AG10803 (cell line): ENCODE results near the gene EML6.

ENCODE experiments used
- DNase-seq: peaks from one replicate; pipeline ENCODE4 v3.0.0; 2010; ENCODE audit warnings: low read depth
- H3K4me3 ChIP-seq: 2 replicates; pipeline ENCODE4 v1.5.1; 2011; ENCODE audit warnings: mild to moderate bottlenecking, low read length, control low read depth
- TF ChIP-seq, protein P1 (sequence below): conservative IDR thresholded peaks from 2 replicates; pipeline ENCODE4 v1.5.1; 2011; ENCODE audit warnings: mild to moderate bottlenecking, low read length, control low read depth, inconsistent platforms

The EML6 gene

DNA sequence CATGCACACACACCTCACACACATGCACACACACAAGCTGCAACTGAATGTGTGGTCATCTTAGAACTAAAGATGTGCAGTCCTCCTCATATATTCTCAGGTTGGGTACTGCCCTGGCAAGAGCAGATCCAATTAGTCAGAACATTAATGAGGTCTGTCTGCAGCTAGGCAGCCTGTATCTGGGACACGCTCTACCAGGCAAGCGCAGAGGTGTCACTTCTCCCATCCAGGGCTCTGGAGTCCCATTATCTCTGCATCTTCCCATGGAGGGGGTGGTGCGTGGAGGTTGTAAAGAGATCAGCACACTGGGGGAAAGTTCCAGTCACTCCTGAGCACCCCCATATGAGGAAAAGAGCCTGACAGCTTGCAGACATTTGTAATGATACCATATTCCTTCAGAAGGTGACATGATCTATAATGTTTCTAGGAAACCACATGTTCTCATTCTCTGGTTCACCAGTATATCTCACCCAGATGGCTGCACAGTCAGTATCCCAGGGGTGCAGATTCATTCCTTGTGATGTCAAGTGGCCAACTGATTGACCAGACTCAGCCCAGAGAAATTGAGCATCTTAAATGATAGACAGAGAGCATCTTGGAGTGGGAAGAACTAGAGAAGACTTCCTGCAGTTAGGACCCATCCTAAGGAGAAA lies 231.4 kb downstream of the EML6 start:
- no peak overlapping the region for H3K4me3 ChIP-seq
- TF ChIP-seq, protein P1, sequence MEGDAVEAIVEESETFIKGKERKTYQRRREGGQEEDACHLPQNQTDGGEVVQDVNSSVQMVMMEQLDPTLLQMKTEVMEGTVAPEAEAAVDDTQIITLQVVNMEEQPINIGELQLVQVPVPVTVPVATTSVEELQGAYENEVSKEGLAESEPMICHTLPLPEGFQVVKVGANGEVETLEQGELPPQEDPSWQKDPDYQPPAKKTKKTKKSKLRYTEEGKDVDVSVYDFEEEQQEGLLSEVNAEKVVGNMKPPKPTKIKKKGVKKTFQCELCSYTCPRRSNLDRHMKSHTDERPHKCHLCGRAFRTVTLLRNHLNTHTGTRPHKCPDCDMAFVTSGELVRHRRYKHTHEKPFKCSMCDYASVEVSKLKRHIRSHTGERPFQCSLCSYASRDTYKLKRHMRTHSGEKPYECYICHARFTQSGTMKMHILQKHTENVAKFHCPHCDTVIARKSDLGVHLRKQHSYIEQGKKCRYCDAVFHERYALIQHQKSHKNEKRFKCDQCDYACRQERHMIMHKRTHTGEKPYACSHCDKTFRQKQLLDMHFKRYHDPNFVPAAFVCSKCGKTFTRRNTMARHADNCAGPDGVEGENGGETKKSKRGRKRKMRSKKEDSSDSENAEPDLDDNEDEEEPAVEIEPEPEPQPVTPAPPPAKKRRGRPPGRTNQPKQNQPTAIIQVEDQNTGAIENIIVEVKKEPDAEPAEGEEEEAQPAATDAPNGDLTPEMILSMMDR = no peak

DNA sequence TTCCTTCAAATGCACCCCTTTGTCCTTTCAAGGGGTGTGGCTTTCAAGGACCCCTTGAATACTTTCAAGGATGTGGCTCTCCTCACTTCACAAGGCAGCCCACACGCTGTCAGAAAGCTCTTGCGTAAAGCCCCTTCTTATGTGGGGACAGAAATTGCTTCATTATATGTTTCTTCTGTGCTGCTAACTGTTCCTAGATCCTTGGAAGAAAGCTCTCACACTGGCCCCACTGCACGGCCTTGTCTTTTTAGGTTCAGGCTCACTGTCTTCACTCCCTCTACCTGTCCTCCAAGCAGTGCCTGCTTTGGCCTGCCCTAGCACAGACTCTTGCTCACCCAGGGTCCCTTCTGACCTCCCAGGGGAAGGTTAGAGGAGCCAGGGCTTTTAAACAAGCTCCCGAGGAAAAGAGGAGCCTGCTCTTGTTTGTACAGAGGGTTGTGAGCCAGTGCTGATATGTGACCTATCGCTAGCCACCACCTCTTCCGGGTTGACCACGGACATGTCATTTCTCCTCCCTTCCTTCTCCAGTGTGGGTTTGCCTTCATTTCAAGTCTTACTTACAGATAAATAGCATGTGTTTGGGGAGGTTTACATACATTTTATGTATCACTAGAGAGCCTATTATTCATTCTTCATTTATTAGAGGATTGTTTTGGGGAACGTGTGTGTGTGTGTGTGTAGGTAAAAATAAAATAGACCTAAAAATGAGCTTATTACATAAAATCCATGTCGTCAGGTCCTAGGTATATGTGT lies 232.1 kb downstream of the EML6 start:
- H3K4me3 ChIP-seq = no peak overlapping the region
- no peak for DNase-seq
- TF ChIP-seq, protein P1 = no peak

More for the DNA sequence above, 231.4 kb downstream of the EML6 start:
- DNase-seq = no peak

DNA sequence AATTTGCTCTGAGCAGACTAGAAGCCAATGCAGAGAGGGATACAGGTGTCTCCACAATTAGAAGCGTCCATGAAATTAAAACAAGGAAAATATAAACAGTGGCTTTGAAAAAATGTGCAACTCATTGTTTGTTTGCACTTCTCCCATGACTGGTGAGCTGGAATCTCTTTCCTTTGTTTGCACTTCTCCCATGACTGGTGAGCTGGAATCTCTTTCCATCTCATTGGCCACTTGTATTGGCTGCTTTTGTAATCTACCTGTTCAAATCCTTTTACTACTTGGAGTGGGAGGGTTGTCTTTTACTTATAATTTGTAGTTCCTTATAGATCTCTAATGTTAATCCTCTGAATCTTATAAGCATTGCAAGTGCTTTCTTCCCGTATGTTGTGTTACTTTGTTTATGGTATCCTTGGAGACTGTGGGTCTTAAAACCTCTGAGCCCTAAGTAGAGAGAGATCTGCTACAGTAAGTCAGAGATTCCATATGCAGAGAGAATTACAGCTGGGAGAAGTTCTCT lies 232.7 kb downstream of the EML6 start:
- TF ChIP-seq, protein P1 = no peak
- no peak overlapping the region for H3K4me3 ChIP-seq
- DNase-seq = peak; percentile 30

DNA sequence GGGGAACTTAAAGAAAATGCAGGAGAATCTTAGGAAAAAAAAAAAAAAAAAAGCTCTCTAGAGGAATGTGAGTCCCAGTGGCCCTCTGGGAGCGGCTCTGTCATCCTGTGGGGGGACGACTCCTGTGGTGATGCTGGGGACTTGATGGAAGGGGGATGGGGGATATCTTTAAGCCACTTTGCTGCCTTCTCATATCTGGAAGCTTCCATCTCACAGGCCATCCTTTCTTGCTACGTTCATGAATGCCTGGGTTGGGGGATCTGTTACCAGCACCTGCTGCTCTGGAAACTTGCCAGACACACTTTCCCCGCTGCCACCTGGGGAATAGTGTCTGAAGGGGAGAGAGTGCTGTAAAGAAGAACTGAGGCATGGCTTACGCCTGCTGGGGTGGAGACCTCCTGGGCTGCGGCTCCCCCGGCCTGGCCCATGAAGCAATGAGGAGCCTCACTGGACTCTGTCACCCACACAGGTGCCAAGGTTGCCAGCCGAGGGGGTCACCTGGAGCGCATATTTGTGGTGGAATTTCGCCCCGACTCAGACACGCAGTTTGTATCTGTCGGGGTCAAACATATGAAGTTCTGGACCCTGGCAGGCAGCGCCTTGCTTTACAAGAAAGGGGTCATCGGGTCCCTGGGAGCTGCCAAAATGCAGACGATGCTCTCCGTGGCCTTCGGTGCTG lies 234.0 kb downstream of the EML6 start:
- no peak for DNase-seq
- TF ChIP-seq, protein P1 = no peak
- H3K4me3 ChIP-seq = no peak overlapping the region

- TF ChIP-seq, protein P1 = no peak
- DNase-seq = no peak
- no peak overlapping the region for H3K4me3 ChIP-seq
Observed at GRCh38 chr2:54958717-54959371, 235.4 kb downstream of the EML6 start.

DNA sequence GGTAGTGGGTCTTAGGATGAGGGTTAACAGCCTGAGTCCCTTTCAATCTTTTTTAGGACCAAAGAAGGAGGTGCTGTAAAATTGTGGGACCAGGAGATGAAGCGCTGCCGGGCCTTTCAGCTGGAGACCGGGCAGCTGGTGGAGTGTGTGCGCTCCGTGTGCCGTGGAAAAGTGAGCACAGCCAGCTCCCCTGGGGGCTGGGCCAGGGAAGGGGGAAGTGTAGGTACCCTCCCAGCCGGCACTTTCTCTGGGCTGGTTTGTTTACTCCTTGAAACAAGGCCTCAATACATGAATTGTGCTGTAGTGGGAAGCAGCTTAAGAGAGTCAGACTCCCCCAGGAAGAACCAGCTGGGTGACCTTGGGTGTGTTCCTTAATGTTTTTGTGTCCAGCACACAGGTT lies 236.7 kb downstream of the EML6 start:
- TF ChIP-seq, protein P1 = no peak
- no peak overlapping the region for H3K4me3 ChIP-seq
- no peak for DNase-seq
